ENCODE data around the gene BEGAIN. TPM values are rescaled to one million over a fixed set of nuclear protein-coding genes. Genes with fewer than 3 reads are reported as not detected.
A peak's percentile ranks its signal among the peaks of the same experiment; 100 is the strongest.
"Not testable (repeated sequence)": the region's sequence is repeated elsewhere in the genome, so short reads cannot be mapped to it uniquely, and the experiment has no call there.

The BEGAIN gene
- total RNA-seq, 1 experiment from 2014 or later = 1.8 TPM

DNA sequence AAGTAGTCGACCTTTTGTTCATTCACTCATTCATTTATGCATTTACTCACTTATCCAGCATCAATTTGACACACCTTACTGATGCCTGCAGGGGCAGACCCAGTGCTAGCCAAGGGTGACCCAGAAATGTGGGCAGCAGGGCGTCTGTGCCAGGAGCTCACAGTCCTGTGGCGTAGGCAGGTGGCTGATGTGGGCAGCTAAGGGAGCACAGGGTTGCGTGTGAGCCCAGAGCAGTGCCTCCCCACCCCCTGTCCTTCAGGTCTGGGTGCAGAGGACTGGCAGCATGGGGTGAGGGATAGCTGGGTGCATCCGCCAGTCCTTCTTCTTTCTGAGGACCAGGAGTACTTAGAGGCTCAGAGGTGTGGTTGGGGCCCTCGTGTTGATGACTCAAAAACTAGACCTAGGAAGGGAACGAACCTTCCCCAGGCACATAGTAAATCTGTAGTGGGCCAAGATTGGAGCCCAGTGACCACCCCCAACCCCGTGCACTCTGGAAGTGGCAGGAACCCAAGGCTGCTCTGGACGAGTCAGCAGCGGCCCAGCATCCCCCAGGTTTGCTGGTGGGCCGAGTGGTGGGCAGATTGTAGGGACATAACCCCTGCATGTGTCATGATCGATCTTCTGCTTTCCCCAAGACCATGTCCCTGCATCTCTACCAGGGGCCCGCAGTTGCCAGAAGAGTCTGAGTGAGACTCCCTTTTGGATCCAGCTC, 63.9 kb downstream of the BEGAIN start:
- peak; percentile 1 for DNase-seq (ENCODE audit: low spot score)

DNA sequence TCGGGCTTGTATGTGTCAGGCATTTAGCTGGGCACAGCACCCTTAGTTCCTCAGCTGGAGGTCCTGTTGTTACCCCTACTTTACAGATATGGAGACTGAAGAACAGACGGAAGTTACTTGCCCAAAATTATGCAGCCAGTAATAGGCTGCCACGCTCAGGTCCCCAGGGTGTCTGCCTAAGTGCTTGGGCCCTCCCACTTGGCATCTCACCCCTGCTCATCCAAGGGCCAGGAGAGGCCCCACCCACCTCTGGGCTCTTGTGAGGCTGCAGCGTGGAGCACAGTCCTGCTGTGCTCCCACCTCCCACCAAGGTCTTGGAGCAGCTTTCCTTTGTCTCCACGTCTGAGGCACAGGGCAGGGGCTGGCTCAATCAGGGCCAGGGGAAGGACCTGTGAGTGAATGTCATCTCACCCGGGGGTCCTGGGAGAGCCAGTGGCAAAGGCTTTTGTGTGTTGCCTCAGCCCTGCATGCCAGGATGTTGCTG, 64.6 kb downstream of the BEGAIN start:
- DNase-seq (ENCODE audit: low spot score) = peak; percentile 1

DNA sequence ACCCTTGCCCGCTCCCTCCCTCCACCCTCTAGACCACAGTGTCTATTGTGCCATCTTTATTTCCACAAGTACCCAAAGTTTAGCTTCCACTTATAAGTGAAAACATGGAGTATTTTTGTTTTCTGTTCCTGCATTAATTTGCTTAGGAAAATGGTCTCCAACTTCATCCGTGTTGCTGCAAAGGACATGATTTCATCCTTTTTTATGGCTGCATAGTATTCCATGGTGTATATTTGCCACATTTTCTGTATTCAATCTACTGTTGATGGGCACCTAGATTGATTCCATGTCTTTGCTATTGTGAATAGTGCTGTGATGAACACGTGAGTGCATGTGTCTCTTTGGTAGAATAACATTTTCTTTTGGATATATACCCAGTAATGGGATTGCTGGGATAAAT, 81.2 kb downstream of the BEGAIN start:
- not testable (repeated sequence) for DNase-seq (ENCODE audit: low spot score)

DNA sequence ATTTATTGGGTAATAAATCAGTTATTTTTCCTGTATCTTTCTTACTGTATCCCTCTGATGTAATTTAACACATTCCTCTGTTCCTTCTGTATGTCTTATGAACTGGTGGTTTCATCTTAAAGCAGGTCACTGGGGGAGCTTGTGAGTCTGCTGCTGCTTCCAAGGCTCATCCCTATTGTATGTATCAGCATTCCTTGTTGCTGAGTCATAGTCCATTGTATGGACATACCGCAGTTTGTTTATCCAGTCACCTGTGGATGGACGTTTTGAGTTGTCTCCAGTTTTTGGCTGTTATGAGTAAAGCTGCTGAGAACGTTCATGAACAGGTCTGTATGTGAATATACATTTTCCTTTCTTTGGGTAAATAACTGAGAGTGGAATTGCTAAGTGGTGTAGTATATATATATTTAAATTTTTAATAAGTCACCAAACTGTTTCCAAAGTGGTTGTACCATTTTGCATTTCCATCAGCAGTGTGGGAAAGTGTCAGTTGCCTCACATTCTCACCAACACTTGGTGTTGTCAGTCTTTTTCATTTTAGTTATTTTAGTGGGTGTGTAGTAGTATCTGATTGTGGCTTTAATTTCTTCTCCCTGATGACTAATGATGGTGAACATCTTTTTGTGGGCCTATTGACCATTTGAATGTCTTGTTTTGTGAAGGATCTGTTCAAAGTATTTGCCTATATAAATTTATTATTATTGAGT, 82.7 kb downstream of the BEGAIN start:
- DNase-seq (ENCODE audit: low spot score) = no peak

DNA sequence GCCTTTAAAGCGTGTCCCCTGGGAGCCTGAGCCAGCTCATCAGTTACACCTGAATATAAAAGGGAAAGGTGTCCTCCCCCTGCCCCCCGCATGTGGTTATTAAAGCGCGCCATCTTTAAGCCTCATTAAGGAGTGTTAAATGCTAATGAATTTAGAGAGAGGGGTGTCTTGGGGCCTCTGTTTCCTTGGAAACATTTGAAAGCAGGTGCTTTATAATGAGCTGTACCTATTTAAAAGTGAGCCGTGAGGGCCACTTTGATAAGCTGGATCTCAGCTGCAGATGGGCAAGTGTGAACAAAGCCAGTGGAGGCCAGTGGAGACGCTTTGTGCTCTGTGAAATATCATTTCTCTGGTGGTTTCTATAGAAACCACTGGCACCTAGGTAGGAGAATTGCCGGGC, 84.0 kb downstream of the BEGAIN start:
- DNase-seq (ENCODE audit: low spot score) = no peak

DNA sequence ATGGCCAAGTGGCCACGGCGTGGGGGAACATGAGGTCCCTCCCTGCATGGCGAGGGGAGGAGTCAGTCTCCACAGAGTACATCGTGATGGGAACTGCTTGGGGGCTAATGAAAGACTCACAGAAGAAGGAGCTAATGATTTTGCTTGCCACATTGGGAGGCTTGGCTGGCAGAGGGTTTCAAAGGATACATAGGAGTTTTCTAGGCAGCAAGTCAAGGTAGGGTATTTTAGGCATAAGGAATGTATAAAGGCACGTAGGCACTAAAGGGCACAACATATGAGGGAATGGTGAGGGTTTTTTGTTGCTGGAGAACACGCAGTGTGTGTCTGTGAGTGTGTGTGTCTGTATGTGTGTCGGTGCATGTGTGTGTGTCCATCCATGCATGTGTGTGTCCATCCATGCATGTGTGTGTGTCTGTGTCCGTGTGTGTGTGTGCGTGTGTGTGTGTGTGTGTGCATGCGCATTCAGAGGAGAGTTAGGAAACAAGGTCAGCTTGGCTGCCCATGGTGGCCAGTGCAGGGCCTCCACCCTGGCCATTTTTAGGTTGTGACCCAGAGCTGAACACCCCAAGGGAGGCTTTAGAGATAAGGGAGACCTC, 84.5 kb downstream of the BEGAIN start:
- no peak for DNase-seq (ENCODE audit: low spot score)

DNA sequence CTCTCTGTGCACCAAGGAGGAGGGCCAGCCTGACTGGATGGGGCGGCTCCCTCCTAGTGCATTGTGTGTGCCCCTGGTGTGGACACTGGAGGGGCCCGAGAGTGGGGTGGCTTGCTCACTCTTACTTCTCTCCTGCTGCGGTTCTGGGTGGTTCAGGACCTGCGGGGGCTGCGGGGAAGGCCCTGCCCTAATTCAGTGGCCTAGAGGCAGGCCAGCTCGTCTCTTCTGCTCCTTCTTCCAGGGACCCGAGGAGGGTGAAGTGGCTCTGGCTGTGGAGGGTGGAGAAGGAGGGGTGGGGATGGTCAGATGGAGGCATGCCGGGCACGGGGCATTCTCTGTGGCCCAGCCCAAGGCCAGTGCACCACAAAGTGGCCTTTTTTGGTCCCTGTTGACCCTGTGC, 87.1 kb downstream of the BEGAIN start:
- no peak for DNase-seq (ENCODE audit: low spot score)

DNA sequence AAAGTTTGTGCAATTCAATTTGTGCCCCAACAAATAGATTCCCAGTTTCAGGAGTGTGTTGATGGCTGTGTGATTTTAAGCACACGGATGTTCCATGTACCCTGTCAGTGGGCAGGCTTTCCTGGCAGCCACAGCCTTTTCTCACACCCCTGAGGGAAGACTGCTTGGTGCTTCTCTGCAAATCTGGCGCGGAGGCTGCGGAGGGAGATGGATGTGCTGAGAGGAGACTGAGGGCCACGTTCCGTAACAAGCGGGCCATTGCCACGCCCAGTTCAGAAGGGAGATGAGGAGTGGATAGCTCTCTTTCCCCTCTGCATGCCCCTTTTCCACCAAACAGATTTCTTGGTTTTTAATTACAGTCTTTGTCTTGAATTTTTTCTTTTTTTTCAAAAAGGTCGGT, 89.1 kb downstream of the BEGAIN start:
- no peak for DNase-seq (ENCODE audit: low spot score)

DNA sequence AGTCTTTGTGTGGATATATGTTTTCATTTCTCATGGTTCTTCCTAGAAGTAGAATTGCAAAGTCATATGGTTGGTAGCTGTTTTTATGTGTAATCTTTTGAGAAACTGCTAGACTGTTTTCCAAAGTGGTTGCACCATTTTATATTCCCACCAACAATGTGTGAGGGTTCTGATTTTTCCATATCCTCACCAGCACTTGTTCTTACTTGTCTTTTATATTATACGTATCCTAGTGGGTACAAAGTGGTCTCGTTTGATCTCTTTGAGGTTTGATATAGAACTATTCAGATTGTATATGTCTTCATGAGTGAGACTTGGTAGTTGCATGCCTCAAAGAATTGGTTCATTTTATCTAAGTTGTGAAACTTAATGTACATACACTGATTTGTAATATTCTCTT, 91.3 kb downstream of the BEGAIN start:
- DNase-seq (ENCODE audit: low spot score) = no peak

DNA sequence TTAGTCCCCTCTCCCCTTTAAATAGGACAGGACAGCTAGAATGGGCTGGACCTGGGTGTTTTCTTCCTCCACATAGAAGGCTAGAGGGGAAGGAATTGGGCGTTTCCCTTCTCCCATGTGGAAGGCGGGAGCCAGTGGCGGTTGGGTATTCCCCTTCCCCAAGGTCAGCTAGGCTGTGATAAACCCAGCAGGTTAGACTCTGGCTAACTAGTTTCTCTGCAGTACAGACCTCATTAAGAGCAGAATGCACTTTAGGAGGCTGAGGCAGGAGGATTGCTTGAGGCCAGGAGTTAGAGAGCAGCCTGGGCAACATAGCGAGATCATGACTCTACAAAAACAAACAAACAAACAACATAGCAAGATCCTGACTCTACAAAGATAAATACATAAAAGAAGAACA, 92.6 kb downstream of the BEGAIN start:
- DNase-seq (ENCODE audit: low spot score) = no peak

DNA sequence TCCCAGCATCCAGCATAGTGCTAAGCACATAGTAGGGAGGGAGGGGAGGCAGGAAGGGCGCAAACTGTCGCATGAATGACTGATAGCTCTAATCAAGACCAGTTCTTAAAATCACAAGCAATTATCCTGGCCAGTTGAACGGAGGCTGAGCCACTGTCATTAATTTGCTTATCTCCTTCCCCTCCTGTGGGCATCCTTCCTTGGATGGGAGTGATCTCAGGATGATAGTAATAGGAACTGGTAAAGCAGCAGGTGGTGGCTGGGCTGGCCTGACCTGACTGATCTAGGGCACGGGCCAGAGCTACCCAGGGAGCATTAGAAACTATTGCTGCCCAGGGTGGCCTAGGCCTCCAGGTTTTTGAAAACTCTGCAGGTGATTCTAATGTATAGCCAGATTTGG, 97.0 kb downstream of the BEGAIN start:
- no peak for DNase-seq (ENCODE audit: low spot score)

DNA sequence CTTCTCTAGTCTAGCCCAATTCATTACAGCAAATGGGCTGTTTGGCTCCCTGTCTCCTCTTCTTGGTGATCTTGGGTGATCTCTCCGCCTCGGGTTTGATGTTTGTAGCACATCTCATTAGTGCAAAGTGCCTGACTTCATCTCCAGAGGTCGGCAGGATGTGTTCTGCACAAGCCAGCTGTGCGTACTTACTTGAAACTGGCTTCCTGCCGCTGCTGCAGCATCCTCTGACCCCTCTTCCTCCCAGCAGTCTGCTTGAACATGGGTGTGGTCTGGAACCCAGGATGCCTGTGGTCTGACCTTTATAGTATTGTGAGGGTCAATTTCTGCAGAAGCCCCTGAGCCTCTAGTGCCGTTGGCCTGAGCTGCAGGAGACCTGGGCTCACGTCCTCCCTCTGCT, 99.2 kb downstream of the BEGAIN start:
- no peak for DNase-seq (ENCODE audit: low spot score)

DNA sequence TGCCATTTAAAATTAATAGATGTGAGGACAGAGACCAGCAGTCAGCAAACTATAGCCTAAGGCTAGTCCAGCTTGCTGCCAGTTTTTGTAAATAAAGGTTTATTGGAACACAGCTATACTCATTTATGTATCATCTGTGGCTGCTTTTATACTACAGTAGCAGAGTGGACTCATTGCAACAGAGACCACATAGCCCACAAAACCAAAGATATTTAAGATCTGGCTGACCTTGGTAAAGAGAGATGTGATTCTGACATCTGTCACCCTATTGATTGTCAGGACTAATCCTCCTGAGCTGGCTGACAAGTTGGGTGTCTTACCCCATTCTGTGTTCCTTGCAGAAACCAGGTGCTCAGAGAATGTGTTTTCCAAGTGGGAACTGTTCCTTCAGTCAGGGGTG, 99.9 kb downstream of the BEGAIN start:
- no peak for DNase-seq (ENCODE audit: low spot score)

Other genes starting within 250 kb of the BEGAIN start
- 23.7 and 23.8 TPM in 2 replicates for gene WDR25, start 210.9 kb downstream of the BEGAIN start, total RNA-seq (2014; rRNA removed; shearing (Covaris generic))
- gene DLK1, start 139.5 kb upstream of the BEGAIN start, total RNA-seq (2014; rRNA removed; shearing (Covaris generic)) = not detected in 2 replicates
- not detected in 2 replicates for gene MEG3, start 238.7 kb upstream of the BEGAIN start, total RNA-seq (2014; rRNA removed; shearing (Covaris generic))